ENCODE measurements around the gene TRIM38. TPM values are rescaled to one million over a fixed set of nuclear protein-coding genes. Genes with fewer than 3 reads are reported as not detected.

Gene TRIM38
- total RNA-seq, 1 experiment from 2014 or later = 4.4 TPM

- Histone ChIP-seq H3K9me3 (ENCODE audit: control insufficient read depth, insufficient read depth, low read depth, low read length) (no peaks in the 10 kb centered on the region), H3K27me3 (ENCODE audit: control insufficient read depth, insufficient read depth, low read length) (peaks cover 2% of the 10 kb centered on the region), H3K4me3 (ENCODE audit: low read depth in 2 of 2, low read length in 2 of 2) (no peak overlapping the region), H3K36me3 (ENCODE audit: control insufficient read depth, insufficient read depth, low read length) (no peaks in the 10 kb centered on the region), H3K4me1 (ENCODE audit: control insufficient read depth, insufficient read depth, low read length) (no peaks in the 10 kb centered on the region), H3K27ac (ENCODE audit: low read length) (no peak overlapping the region)
- ATAC-seq = no peak
- no TSS peak for BruUV-seq (replicated peaks)
- CTCF ChIA-PET = no interaction called here
- TF ChIP-seq, protein P1, sequence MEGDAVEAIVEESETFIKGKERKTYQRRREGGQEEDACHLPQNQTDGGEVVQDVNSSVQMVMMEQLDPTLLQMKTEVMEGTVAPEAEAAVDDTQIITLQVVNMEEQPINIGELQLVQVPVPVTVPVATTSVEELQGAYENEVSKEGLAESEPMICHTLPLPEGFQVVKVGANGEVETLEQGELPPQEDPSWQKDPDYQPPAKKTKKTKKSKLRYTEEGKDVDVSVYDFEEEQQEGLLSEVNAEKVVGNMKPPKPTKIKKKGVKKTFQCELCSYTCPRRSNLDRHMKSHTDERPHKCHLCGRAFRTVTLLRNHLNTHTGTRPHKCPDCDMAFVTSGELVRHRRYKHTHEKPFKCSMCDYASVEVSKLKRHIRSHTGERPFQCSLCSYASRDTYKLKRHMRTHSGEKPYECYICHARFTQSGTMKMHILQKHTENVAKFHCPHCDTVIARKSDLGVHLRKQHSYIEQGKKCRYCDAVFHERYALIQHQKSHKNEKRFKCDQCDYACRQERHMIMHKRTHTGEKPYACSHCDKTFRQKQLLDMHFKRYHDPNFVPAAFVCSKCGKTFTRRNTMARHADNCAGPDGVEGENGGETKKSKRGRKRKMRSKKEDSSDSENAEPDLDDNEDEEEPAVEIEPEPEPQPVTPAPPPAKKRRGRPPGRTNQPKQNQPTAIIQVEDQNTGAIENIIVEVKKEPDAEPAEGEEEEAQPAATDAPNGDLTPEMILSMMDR (IDR thresholded peaks at IDR 0.05) = no peak
- no peak for TF ChIP-seq TCF7L2 (IDR thresholded peaks at IDR 0.05; ENCODE audit: low read depth, low read length)
- TF ChIP-seq SIN3A (IDR thresholded peaks at IDR 0.05; ENCODE audit: borderline replicate concordance, insufficient read depth, low read depth, low read length) = no peak
- TF ChIP-seq POLR2AphosphoS5 (IDR thresholded peaks at IDR 0.05; ENCODE audit: low read depth, low read length) = no peak
- TF ChIP-seq, protein P2, sequence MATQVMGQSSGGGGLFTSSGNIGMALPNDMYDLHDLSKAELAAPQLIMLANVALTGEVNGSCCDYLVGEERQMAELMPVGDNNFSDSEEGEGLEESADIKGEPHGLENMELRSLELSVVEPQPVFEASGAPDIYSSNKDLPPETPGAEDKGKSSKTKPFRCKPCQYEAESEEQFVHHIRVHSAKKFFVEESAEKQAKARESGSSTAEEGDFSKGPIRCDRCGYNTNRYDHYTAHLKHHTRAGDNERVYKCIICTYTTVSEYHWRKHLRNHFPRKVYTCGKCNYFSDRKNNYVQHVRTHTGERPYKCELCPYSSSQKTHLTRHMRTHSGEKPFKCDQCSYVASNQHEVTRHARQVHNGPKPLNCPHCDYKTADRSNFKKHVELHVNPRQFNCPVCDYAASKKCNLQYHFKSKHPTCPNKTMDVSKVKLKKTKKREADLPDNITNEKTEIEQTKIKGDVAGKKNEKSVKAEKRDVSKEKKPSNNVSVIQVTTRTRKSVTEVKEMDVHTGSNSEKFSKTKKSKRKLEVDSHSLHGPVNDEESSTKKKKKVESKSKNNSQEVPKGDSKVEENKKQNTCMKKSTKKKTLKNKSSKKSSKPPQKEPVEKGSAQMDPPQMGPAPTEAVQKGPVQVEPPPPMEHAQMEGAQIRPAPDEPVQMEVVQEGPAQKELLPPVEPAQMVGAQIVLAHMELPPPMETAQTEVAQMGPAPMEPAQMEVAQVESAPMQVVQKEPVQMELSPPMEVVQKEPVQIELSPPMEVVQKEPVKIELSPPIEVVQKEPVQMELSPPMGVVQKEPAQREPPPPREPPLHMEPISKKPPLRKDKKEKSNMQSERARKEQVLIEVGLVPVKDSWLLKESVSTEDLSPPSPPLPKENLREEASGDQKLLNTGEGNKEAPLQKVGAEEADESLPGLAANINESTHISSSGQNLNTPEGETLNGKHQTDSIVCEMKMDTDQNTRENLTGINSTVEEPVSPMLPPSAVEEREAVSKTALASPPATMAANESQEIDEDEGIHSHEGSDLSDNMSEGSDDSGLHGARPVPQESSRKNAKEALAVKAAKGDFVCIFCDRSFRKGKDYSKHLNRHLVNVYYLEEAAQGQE (IDR thresholded peaks at IDR 0.05; ENCODE audit: insufficient read depth in 1 of 2, low read depth in 2 of 2, low read length in 1 of 2) = no peak
- in situ Hi-C loops (cut with HindIII; ENCODE audit: low pct_unique_long_range_greater_than_20kb, low sequenced_read_pairs) = no loop called here
- POLR2A ChIA-PET = no interaction called here
- intact Hi-C loops (cut with micrococcal nuclease; ENCODE audit: unreplicated experiment) = no loop called here
- DNase-seq (ENCODE audit: low read depth, low spot score) = no peak
Observed at GRCh38 chr6:25916330-25916729, 46.3 kb upstream of the TRIM38 start.

DNA sequence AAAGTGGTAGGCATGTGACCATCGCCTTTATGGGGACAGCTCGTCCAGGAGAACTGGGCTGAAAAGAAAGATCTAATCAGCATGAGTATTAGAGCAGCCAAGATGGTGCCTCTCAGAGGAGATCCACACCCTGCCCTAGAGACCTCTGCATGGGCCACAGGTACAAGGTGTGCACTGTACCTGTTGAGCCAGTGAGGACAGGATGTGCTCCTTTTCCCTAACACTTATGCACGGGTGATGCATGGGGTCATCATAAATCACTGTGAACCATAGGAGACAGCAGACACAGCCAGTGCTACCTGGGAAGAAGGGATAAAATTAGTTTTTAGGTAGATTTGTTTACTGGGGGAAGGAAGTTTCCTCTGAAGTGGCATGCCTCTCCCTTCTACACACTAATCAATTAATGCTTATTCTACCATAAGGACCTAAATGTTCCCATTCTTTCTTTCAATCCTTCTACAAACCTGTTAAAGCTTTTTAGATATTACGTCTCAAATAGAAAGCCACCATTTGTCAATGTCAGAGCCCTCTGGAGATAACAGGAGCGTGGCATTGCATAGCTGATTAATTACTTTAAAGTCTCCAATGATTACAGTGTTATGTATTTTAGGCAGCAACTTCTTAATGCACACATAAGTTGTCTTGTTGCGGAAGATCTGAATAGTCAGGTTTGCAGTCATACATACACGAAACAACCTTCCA lies 45.7 kb upstream of the TRIM38 start:
- CTCF ChIA-PET = no interaction called here
- in situ Hi-C loops (cut with HindIII; ENCODE audit: low pct_unique_long_range_greater_than_20kb, low sequenced_read_pairs) = no loop called here
- POLR2A ChIA-PET = no interaction called here

More for the DNA sequence above, 45.7 kb upstream of the TRIM38 start:
- no TSS peak for BruUV-seq (replicated peaks)
- intact Hi-C loops (cut with micrococcal nuclease; ENCODE audit: unreplicated experiment) = no loop called here
- Histone ChIP-seq H3K36me3 (ENCODE audit: control insufficient read depth, insufficient read depth, low read length) (no peaks in the 10 kb centered on the region), H3K9me3 (ENCODE audit: control insufficient read depth, insufficient read depth, low read depth, low read length) (no peaks in the 10 kb centered on the region), H3K27me3 (ENCODE audit: control insufficient read depth, insufficient read depth, low read length) (peaks cover 2% of the 10 kb centered on the region), H3K4me1 (ENCODE audit: control insufficient read depth, insufficient read depth, low read length) (no peaks in the 10 kb centered on the region), H3K27ac (ENCODE audit: low read length) (no peak overlapping the region), H3K4me3 (ENCODE audit: low read depth in 2 of 2, low read length in 2 of 2) (no peak overlapping the region)
- ATAC-seq = no peak
- TF ChIP-seq POLR2AphosphoS5 (IDR thresholded peaks at IDR 0.05; ENCODE audit: low read depth, low read length) (no peak), SIN3A (IDR thresholded peaks at IDR 0.05; ENCODE audit: borderline replicate concordance, insufficient read depth, low read depth, low read length) (no peak), TCF7L2 (IDR thresholded peaks at IDR 0.05; ENCODE audit: low read depth, low read length) (no peak)
- TF ChIP-seq, protein P2 (IDR thresholded peaks at IDR 0.05; ENCODE audit: insufficient read depth in 1 of 2, low read depth in 2 of 2, low read length in 1 of 2) = no peak
- TF ChIP-seq, protein P1 (IDR thresholded peaks at IDR 0.05) = no peak
- no peak for DNase-seq (ENCODE audit: low read depth, low spot score)

All from Panc1 (cell line).